HG03039 (cell line): ENCODE data around the gene CA10.

Experiments used
- ATAC-seq: cut with Tn5 transposase; IDR thresholded peaks from one replicate; pipeline ENCODE4 v1.9.1; 2021; ENCODE audit warnings: mild to moderate bottlenecking, moderate library complexity; ENCODE audit not compliant: unreplicated experiment

The CA10 gene

GRCh38 chr17:51613255-51613654, 545.3 kb downstream of the CA10 start:
- ATAC-seq = no peak

DNA sequence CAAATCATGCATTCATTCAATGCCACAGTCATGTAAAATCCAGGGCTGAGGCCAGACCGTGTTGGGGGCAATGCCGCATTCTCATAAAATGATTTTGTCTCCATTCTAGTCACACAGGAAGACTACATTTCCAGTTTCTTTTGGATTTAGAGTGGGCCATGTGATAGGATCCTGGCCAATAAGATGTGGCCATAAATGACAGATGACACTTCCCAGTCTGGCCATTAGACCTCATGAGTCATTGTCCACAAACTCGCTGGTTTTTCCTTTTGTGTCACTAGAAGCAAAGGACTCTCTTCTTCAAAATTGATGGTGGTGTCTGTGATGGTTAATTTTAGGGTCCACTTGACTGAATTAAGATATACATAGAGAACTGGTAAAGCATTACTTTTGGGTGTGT, 545.8 kb downstream of the CA10 start:
- ATAC-seq = no peak

- no peak for ATAC-seq
Measured at GRCh38 chr17:51611585-51611984, 546.9 kb downstream of the CA10 start.

GRCh38 chr17:51610834-51611233, 547.7 kb downstream of the CA10 start:
- ATAC-seq = no peak

- ATAC-seq = no peak
Measured at GRCh38 chr17:51610155-51610554, 548.4 kb downstream of the CA10 start.

DNA sequence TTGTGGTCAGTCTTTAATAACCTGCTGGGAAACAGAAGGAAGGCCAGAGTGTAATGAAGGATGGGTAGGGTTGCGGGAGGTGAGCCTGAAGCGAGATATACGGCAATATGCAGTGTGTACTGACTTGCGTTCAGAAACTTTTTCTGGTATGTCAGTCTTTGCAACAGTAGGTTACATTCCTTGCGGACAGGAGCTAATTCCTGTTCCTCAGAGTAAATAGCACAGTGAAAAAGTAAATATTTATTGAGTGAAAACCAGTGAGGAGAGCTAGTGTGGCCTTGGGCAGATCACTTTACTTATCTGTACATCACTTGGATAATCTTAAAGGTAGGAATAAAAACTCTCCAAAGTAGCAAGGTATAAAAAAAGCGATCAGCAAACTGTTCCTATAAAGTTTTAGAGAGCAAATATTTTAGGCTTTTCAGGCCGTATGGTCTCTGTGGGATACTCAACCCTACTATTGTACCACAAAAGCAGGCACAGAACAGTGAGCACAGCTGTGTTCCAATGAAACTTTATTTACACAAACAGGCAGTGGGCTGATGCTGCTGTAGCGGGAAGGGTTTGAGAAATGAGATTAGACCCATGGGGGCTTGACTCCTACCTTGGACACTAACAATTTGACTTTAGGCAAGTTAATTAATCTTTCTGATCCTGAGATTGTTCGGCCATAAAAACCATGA, 550.1 kb downstream of the CA10 start:
- no peak for ATAC-seq

DNA sequence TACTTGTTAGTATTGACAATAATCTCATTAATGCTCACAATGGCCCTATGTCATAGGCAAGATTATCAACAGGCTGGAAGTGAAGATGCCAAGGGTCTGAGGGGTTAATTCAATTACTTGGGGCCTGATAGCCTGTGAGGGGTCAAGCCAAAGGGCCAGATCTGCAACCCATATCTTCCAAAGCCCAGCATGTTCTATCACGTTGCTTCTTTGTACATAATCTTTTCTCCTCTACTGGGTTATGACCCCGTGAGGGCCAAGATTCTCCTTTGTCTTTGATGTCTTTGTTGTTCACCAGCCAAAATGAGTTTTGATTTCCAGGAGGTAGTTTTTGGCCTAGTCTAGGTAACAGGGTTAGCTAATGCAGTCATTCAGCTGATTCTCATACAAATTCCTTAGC, 551.0 kb downstream of the CA10 start:
- ATAC-seq = no peak

DNA sequence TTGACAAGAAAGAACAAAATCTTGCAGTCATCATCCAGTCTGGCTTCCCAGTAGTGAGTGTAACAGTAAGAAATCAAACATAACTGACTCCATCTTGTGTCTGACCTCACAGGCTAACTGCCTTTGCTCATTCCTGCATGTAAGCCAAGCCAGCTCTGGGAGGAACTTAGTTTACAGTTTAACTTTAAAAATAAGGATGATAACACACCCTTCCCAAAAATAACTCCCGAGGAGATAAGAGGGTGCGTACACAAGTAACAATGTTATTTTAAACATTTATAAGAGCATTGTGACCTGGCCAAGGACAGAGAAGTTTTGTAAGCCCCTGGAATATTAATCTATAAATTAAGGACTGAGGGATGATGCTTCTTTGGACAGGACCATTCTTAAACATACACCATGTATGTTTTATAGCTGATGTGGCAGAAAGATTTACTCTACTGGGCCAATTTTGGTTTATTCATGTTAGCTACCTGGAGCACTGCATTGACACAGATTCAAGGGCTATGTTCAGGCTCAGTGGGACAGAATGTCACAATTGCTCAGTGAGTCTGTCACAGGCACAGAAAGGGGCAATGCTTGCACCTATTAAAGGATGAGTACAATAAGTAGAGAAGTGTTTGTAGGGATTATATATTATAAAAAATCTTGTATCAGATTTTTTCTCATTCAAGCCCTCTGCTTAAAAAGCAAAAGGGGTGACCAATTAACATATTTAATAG, 554.1 kb downstream of the CA10 start:
- no peak for ATAC-seq

GRCh38 chr17:51601622-51602261, 556.8 kb downstream of the CA10 start:
- ATAC-seq = no peak

GRCh38 chr17:51598824-51599223, 559.7 kb downstream of the CA10 start:
- no peak for ATAC-seq

DNA sequence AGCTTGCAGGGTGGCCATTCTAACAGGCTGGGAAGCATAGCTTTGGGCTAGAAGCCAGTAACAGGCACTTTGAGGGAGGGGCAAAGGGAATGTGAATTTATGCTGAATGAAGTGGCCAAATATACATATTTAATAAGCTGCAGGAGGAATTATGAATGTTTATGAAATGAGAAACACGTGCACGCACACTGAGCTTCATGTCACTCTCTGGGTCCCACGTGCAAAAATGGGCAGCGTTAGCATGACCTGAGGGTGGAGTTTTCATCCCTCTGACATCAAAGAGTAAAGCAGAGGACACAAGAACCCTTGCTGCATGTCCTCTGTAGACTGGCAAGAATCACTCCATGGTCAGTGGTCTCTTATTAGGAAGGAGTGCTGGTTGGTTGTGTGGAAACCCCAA, 561.2 kb downstream of the CA10 start:
- ATAC-seq = no peak

DNA sequence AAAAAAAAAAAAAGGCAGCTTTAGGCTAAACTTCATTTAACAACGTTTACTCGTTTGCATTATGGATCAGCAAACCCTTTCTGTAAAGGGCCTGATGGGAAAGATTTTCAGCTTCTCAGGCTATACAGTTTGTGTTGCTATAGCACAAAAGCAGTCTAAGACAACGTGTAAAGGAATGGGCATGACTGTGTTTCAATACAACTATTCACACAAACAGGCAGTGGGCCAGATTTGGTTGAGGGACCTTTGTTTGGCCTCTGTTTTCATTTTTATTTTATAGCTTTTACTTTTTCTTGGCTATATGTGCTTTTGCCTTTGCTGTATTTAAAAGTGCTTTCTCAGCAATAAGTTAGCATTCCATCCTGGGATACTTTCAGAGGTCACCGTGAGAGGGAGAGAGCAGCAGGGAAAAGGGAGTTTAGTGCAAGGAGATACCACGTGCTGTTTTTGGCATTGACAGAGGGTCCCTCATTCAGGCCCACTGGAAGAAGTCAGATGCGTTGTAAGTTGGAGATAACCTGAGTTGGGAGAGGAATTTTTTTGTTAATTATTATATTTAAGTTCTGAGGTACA, 562.6 kb downstream of the CA10 start:
- ATAC-seq = no peak

GRCh38 chr17:51590071-51590656, 568.4 kb downstream of the CA10 start:
- no peak for ATAC-seq

DNA sequence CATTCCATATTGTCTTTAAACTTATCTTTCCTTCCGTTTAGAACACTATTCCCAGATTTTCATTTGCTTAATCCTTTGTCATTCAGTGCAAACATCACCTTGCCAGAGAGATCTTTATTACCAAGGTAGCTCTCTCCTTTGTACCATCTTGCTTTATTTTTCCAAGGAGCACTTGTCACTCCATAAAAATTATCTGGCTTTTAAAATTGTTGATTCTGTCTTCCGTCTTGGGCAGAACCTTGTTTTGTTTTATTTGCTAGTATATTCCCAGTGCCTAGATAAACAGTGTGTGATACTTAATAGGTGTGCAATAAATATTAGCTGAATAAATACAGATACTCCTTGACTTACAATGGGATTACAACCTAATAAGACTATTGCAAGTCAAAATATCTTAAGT, 570.5 kb downstream of the CA10 start:
- ATAC-seq = no peak

DNA sequence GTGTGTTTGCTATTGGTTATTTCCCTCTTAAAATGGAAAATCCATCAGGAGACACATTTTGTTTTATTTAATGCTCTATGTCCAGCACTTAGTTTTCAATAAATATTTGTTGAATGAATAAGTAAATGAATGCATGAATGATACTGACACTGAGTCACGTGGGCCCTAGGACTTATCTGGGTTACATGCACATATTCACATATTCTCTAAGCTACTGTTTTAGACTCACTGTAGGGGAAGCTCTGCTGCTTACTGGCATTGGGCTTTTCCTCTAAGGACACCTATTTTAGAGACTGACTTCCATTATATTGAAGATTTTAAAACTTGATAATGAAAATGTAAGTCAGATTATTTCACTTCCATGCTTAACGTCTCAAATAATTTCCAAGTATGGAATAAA, 571.0 kb downstream of the CA10 start:
- no peak for ATAC-seq

GRCh38 chr17:51585514-51586104, 572.9 kb downstream of the CA10 start:
- ATAC-seq = no peak

GRCh38 chr17:51580869-51581268, 577.6 kb downstream of the CA10 start:
- no peak for ATAC-seq
